Tibial artery (tissue), 4 donors: Measurements from ENCODE around the gene INTS1.

ENCODE experiments used
- DNase-seq, 2 donors: peaks; one replicate each; pipeline ENCODE4 v3.0.0-alpha.2; 2019
- H3K27ac ChIP-seq, 2 donors: fragments of 200-600 bp; sonication (generic) in 1 of 2; 1 replicate in 1 of 2; 2 replicates in 1 of 2; pipeline ENCODE4 v1.5.1; 2018 to 2019; ENCODE audit warnings: mild to moderate bottlenecking in 1 of 2
- H3K27me3 ChIP-seq, 2 donors: fragments of 200-600 bp; sonication (generic) in 1 of 2; one replicate each; pipeline versions ENCODE4 v1.5.1 to v1.6.0; 2016 to 2019
- H3K36me3 ChIP-seq, 3 donors: fragments of 200-600 bp; sonication (generic) in 2 of 3; one replicate each; pipeline ENCODE4 v1.5.1; 2016 to 2019; ENCODE audit warnings: mild to moderate bottlenecking in 2 of 3
- H3K4me1 ChIP-seq, 4 donors: fragments of 200-600 bp; sonication (generic) in 2 of 4; 1 replicate in 3 of 4; 2 replicates in 1 of 4; pipeline ENCODE4 v1.5.1; 2016 to 2019
- H3K4me3 ChIP-seq, 2 donors: fragments of 200-600 bp; sonication (generic) in 1 of 2; 1 replicate in 1 of 2; 2 replicates in 1 of 2; pipeline ENCODE4 v1.5.1; 2018 to 2019; ENCODE audit warnings: mild to moderate bottlenecking in 2 of 2
- H3K9me3 ChIP-seq, 3 donors: fragments of 200-600 bp; sonication (generic) in 1 of 3; one replicate each; pipeline ENCODE4 v1.5.1; 2016 to 2019
- intact Hi-C: fragments of 100-400 bp; cut with DNase I; formaldehyde crosslinking; loops from one replicate; pipeline ENCODE4 v1.15.0; 2023; ENCODE audit warnings: low total_unique reads
- TF ChIP-seq, protein P1 (sequence below), 2 experiments: fragments of 200-600 bp in 1 of 2; fragments of 450-650 bp in 1 of 2; IDR thresholded peaks; one replicate each; pipeline ENCODE4 v1.5.1; 2017 to 2019; ENCODE audit warnings: antibody characterized with exemption in 2 of 2, mild to moderate bottlenecking in 1 of 2, moderate library complexity in 1 of 2

INTS1 gene

GRCh38 chr7:1496531-1497292 is 7.5 kb downstream of the INTS1 start:
- peaks cover 84 to 100% (median 96%) of the 10 kb centered on the region in 3 donors for H3K36me3 ChIP-seq

DNA sequence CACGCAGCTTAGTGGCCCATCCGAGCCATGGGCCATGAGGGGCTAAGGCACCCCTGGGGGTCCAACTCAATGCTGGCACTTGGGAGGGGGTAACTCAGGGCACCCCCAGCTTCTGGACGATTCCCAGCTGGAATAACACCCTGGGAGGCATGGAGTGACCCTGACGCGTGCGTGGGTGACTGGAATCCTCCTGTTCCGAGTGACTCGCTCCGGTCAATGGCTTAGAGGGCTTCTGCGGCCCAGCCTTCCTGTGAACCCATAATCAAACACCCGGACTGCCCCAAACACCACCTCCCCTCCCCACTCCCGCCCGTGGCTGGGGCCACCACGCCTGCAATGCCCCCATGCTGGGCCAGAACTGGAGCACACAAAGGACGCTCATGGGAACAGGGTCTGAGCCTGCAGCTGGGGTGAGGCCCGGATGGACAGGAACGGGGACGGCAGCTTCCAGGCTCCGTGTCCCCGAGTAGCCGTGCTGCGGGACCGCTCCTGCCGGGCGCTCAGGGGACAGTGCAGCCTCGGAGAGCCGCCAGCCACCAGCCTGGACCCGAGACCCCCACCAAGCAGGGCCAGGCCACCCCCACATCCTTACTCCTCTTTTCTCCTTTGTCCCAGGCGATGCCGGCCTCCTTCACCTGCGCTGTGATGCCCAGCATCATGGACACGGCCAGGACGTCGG is 8.5 kb downstream of the INTS1 start:
- Histone ChIP-seq H3K4me1 (no peaks in the 10 kb centered on the region), H3K36me3 (peaks cover 84 to 100% (median 91%) of the 10 kb centered on the region in 3 donors), H3K9me3 (no peaks in the 10 kb centered on the region), H3K27ac (no peak overlapping the region), H3K4me3 (no peak overlapping the region), H3K27me3 (no peaks in the 10 kb centered on the region)
- intact Hi-C loops, result no loop called here
- TF ChIP-seq, protein P1, sequence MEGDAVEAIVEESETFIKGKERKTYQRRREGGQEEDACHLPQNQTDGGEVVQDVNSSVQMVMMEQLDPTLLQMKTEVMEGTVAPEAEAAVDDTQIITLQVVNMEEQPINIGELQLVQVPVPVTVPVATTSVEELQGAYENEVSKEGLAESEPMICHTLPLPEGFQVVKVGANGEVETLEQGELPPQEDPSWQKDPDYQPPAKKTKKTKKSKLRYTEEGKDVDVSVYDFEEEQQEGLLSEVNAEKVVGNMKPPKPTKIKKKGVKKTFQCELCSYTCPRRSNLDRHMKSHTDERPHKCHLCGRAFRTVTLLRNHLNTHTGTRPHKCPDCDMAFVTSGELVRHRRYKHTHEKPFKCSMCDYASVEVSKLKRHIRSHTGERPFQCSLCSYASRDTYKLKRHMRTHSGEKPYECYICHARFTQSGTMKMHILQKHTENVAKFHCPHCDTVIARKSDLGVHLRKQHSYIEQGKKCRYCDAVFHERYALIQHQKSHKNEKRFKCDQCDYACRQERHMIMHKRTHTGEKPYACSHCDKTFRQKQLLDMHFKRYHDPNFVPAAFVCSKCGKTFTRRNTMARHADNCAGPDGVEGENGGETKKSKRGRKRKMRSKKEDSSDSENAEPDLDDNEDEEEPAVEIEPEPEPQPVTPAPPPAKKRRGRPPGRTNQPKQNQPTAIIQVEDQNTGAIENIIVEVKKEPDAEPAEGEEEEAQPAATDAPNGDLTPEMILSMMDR (IDR thresholded peaks at IDR 0.05), result no peak
- no peak for DNase-seq

More at GRCh38 chr7:1496531-1497292, 7.5 kb downstream of the INTS1 start:
- Histone ChIP-seq H3K27ac (no peak overlapping the region), H3K4me3 (no peak overlapping the region), H3K4me1 (peaks cover 0 to 4% (median 2%) of the 10 kb centered on the region in 4 donors), H3K27me3 (no peaks in the 10 kb centered on the region), H3K9me3 (no peaks in the 10 kb centered on the region)
- TF ChIP-seq, protein P1 (IDR thresholded peaks at IDR 0.05), result no peak
- no peak for DNase-seq
- intact Hi-C loops, result no loop called here

DNA sequence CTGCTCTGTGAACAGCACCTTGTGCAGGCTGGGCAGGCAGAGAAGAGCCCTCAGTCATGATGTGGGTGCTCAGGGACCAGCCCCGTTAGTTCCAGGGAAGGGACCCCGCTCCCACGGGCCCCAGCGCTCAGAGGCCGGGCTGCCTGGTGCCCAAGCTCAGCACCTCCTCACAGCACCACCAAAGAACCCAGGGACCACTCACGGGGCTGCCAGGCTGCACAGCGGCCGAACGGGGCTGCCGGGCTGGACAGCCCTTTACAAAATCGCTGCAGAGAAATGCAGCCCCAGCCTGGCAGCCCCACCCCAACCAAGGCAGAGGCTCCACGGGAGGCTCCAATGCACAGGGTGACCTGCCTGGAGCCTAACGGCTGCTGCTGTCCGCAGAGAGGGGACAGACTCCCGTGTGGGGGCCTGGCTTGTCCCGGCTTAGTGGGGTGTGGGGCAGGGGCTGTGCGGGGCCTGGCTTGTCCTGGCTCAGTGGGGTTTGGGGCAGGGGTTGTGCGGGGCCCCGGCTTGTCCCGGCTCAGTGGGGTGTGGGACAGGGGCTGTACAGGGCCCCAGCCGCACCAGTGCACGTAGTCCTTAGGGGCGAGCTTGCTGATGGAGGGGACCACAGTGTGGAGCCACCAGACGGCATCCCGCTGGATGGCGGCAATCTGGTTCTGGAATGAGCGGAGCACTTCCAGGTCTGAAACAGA is 9.2 kb downstream of the INTS1 start:
- Histone ChIP-seq H3K9me3 (no peaks in the 10 kb centered on the region), H3K27me3 (no peaks in the 10 kb centered on the region), H3K27ac (no peak overlapping the region), H3K4me1 (no peaks in the 10 kb centered on the region), H3K4me3 (no peak overlapping the region), H3K36me3 (peaks cover 84 to 100% (median 91%) of the 10 kb centered on the region in 3 donors)
- no peak for DNase-seq
- TF ChIP-seq, protein P1 (IDR thresholded peaks at IDR 0.05), result no peak
- intact Hi-C loops, result no loop called here

GRCh38 chr7:1494447-1494846 is 9.7 kb downstream of the INTS1 start:
- peaks cover 84 to 100% (median 89%) of the 10 kb centered on the region in 3 donors for H3K36me3 ChIP-seq
- no peak for DNase-seq

DNA sequence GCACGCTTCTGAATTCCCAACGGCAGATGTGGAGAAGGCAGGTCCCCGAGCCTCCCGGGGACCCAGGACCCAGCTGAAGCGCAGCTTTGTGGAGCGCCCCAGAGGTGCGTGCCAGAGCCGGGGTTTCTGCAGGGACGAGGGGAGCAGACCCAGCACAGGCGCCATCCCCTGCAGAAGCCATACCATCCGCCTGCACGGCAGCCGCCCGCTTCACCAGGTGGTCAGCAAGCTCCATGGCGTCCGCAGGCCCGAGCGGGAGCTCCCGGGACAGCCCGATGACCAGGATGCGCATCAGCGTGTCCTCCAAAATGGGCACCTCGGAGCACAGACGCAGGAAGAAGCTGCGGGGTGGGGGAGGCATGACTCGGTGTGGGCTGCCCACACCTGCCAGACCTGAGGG is 10.6 kb downstream of the INTS1 start:
- H3K27ac ChIP-seq, result no peak overlapping the region
- H3K4me1 ChIP-seq, result no peaks in the 10 kb centered on the region
- H3K27me3 ChIP-seq, result no peaks in the 10 kb centered on the region
- no peak for DNase-seq
- H3K36me3 ChIP-seq, result peaks cover 84 to 100% (median 89%) of the 10 kb centered on the region in 3 donors
- H3K9me3 ChIP-seq, result no peaks in the 10 kb centered on the region
- TF ChIP-seq, protein P1 (IDR thresholded peaks at IDR 0.05), result no peak
- intact Hi-C loops, result no loop called here
- no peak overlapping the region for H3K4me3 ChIP-seq

More at GRCh38 chr7:1494447-1494846, 9.7 kb downstream of the INTS1 start:
- H3K27ac ChIP-seq, result no peak overlapping the region
- no peaks in the 10 kb centered on the region for H3K9me3 ChIP-seq
- intact Hi-C loops, result no loop called here
- no peaks in the 10 kb centered on the region for H3K4me1 ChIP-seq
- H3K4me3 ChIP-seq, result no peak overlapping the region
- H3K27me3 ChIP-seq, result no peaks in the 10 kb centered on the region
- TF ChIP-seq, protein P1 (IDR thresholded peaks at IDR 0.05), result no peak
